ENCODE data around the gene TACC3.

DNA sequence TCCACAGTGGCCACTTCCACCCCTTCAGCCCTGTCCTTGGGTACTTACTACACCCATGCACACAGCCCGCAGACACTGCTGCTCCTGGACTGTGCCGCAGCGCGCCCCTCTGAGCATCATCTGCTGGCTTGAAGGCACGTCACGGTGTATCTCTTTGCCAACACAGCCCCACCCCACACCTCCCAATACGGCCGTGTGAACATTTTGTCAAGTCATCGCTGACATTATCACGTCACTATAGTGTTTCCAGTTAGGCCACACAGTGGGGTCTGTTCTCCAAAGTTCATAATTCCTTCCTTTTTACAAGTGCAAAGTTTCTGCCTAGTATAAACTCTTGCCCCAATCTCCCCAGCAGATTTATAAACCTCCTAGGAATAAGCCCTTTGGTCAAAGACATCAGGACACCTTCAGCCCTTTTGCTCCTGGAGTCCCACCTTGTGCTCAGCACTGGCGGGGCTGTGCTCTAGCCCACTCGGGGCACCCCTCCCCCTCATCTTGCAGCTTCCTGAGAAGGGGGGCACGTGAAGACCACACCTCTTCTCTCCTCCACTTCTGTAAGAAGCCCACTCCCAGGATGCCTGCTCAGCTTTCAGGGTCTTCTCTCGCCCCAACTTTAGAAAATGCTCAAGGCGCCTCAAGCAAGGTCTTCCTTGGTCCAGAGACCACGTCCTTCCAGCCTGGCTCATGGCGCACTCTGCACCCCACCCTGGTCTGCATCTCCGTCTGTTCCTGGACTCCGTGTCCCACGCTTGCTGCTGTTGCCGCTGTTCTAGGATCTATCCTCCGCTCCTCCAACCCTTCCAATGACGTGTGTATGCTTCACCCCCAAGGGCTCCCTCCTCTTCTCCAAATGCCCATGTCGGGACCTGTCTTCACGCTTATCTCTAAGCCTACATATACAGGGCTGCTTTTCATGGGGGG is 44.5 kb upstream of the TACC3 start:
- TF ChIP-seq, protein P1, sequence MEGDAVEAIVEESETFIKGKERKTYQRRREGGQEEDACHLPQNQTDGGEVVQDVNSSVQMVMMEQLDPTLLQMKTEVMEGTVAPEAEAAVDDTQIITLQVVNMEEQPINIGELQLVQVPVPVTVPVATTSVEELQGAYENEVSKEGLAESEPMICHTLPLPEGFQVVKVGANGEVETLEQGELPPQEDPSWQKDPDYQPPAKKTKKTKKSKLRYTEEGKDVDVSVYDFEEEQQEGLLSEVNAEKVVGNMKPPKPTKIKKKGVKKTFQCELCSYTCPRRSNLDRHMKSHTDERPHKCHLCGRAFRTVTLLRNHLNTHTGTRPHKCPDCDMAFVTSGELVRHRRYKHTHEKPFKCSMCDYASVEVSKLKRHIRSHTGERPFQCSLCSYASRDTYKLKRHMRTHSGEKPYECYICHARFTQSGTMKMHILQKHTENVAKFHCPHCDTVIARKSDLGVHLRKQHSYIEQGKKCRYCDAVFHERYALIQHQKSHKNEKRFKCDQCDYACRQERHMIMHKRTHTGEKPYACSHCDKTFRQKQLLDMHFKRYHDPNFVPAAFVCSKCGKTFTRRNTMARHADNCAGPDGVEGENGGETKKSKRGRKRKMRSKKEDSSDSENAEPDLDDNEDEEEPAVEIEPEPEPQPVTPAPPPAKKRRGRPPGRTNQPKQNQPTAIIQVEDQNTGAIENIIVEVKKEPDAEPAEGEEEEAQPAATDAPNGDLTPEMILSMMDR (conservative IDR thresholded peaks at IDR 0.05 in 1 of 2, IDR thresholded peaks at IDR 0.05 in 1 of 2; ENCODE audit: low read depth in 1 of 2, low read length in 2 of 2) = no peak
- no peak for TF ChIP-seq EZH2 (IDR thresholded peaks at IDR 0.05; ENCODE audit: low read length, missing control alignments)

Measured in fibroblast of lung (primary cell).